ENCODE data around the gene CAPN8. TPM values are rescaled to one million over a fixed set of nuclear protein-coding genes. Genes with fewer than 3 reads are reported as not detected.
A peak's percentile ranks its signal among the peaks of the same experiment; 100 is the strongest.

Gene CAPN8
- under 1 TPM in 1 of 2 donors, not detected in 1; 0.44 TPM for total RNA-seq
- 0.64 TPM for polyA plus RNA-seq (2013, experiment 1 of 2)
- polyA plus RNA-seq (2013, experiment 2 of 2): not detected
- long read RNA-seq, experiment 1: 0 reads
- long read RNA-seq, experiment 2: 0 reads
- long read RNA-seq, experiment 3: 0 reads
- long read RNA-seq, experiment 4, partial matches to known transcripts: 0 of 1 reads
- long read RNA-seq, experiment 4, other reads (novel, unspliced or antisense): 1 of 1 reads

GRCh38 chr1:223665592-223666312 lies at the start of gene CAPN8:
Gene CAPN8 (minus strand): TSS chr1:223665701. CDS start chr1:223665646, 55 bp downstream.
- no peaks in the 10 kb centered on the region for H3K9me3 Mint-ChIP-seq
- H3K27ac Mint-ChIP-seq: no peak within 1 kb of the TSS
- H3K27me3 Mint-ChIP-seq (ENCODE audit: insufficient read depth): peaks cover 2% of the 10 kb centered on the region
- no peak for TF ChIP-seq CTCF (conservative IDR thresholded peaks at IDR 0.05)
- H3K4me3 Mint-ChIP-seq: no peak within 1 kb of the TSS
- no peak within 1 kb of the TSS for H3K4me3 ChIP-seq (ENCODE audit: low read length)
- H3K27me3 ChIP-seq (ENCODE audit: control insufficient read depth, insufficient read depth, low read length, poor library complexity, severe bottlenecking): no peaks in the 10 kb centered on the region
- no peaks in the 10 kb centered on the region for H3K4me1 ChIP-seq (ENCODE audit: control insufficient read depth, insufficient read depth, low read length)
- no peaks in the 10 kb centered on the region for H3K9me3 ChIP-seq (ENCODE audit: control insufficient read depth, low read length)
- no peaks in the 10 kb centered on the region for H3K36me3 Mint-ChIP-seq (ENCODE audit: low read depth)
- H3K4me1 Mint-ChIP-seq: peaks cover 2% of the 10 kb centered on the region
- no peaks in the 10 kb centered on the region for H3K36me3 ChIP-seq (ENCODE audit: control insufficient read depth, insufficient read depth, low read length)
- no peak within 1 kb of the TSS for H3K9ac ChIP-seq (ENCODE audit: extremely low read depth, low read length, poor library complexity, severe bottlenecking)
- H3K27ac ChIP-seq (ENCODE audit: low read depth, low read length): no peak within 1 kb of the TSS
- 79 to 95% methylated on average over 4 to 6 of the region's 6 CpGs for WGBS, 2 experiments (ENCODE audit: insufficient coverage in 1 of 2, insufficient read length in 1 of 2)
- DNase-seq: no peak

GRCh38 chr1:223714849-223715603 lies 49.5 kb upstream of the CAPN8 start:
- Histone ChIP-seq H3K4me3 (ENCODE audit: low read length) (peak overlapping the region; percentile 58), H3K27ac (ENCODE audit: low read depth, low read length) (no peak overlapping the region), H3K9ac (ENCODE audit: extremely low read depth, low read length, poor library complexity, severe bottlenecking) (no peak overlapping the region), H3K27me3 (ENCODE audit: control insufficient read depth, insufficient read depth, low read length, poor library complexity, severe bottlenecking) (no peaks in the 10 kb centered on the region), H3K9me3 (ENCODE audit: control insufficient read depth, low read length) (no peaks in the 10 kb centered on the region), H3K4me1 (ENCODE audit: control insufficient read depth, insufficient read depth, low read length) (peaks cover 21% of the 10 kb centered on the region), H3K36me3 (ENCODE audit: control insufficient read depth, insufficient read depth, low read length) (peaks cover 35% of the 10 kb centered on the region)
- peaks cover 15% of the 10 kb centered on the region for H3K36me3 Mint-ChIP-seq (ENCODE audit: low read depth)
- no peak overlapping the region for H3K27ac Mint-ChIP-seq
- peak overlapping the region; percentile 7 for H3K4me3 Mint-ChIP-seq
- WGBS, 2 experiments (ENCODE audit: insufficient coverage in 1 of 2, insufficient read length in 1 of 2): 62 to 70% methylated on average over 7 to 9 of the region's 9 CpGs
- no peaks in the 10 kb centered on the region for H3K9me3 Mint-ChIP-seq
- TF ChIP-seq CTCF (conservative IDR thresholded peaks at IDR 0.05): no peak
- H3K27me3 Mint-ChIP-seq (ENCODE audit: insufficient read depth): peaks cover 36% of the 10 kb centered on the region
- DNase-seq: peak; percentile 80
- peaks cover 49% of the 10 kb centered on the region for H3K4me1 Mint-ChIP-seq

GRCh38 chr1:223714421-223714724 lies 48.9 kb upstream of the CAPN8 start:
- Mint-ChIP-seq H3K4me3 (no peak overlapping the region), H3K27me3 (ENCODE audit: insufficient read depth) (peaks cover 34% of the 10 kb centered on the region), H3K36me3 (ENCODE audit: low read depth) (peaks cover 11% of the 10 kb centered on the region), H3K9me3 (no peaks in the 10 kb centered on the region), H3K4me1 (peaks cover 43% of the 10 kb centered on the region), H3K27ac (no peak overlapping the region)
- Histone ChIP-seq H3K4me3 (ENCODE audit: low read length) (peak overlapping the region; percentile 92), H3K4me1 (ENCODE audit: control insufficient read depth, insufficient read depth, low read length) (peaks cover 21% of the 10 kb centered on the region), H3K9me3 (ENCODE audit: control insufficient read depth, low read length) (no peaks in the 10 kb centered on the region), H3K9ac (ENCODE audit: extremely low read depth, low read length, poor library complexity, severe bottlenecking) (no peak overlapping the region), H3K36me3 (ENCODE audit: control insufficient read depth, insufficient read depth, low read length) (peaks cover 31% of the 10 kb centered on the region), H3K27me3 (ENCODE audit: control insufficient read depth, insufficient read depth, low read length, poor library complexity, severe bottlenecking) (no peaks in the 10 kb centered on the region), H3K27ac (ENCODE audit: low read depth, low read length) (no peak overlapping the region)
- 83 to 94% methylated on average over 1 to 2 of the region's 2 CpGs for WGBS, 2 experiments (ENCODE audit: insufficient coverage in 1 of 2, insufficient read length in 1 of 2)
- no peak for DNase-seq
- TF ChIP-seq CTCF (conservative IDR thresholded peaks at IDR 0.05): no peak

All from endodermal cell (in vitro differentiated cells).